PC-9 (cell line): Measurements from ENCODE around the gene KATNIP. TPM values are rescaled to one million over a fixed set of nuclear protein-coding genes. Genes with fewer than 3 reads are reported as not detected.

Source experiments
- BruUV-seq: library from RNA; stranded (reverse); fragments of 400-500 nt; replicated peaks from 2 replicates; lab custom pipeline; 2021; lab: Mats Ljungman, UMichigan
- CTCF ChIA-PET: fragments of 300-600 bp; sonication (Branson Sonifier 250); formaldehyde crosslinking; loops from one replicate; lab custom pipeline; 2022; ENCODE audit warnings: antibody characterized with exemption; lab: Charles Lee
- POLR2A ChIA-PET: fragments of 300-600 bp; sonication (Branson Sonifier 250); formaldehyde crosslinking; loops from one replicate; lab custom pipeline; 2022; ENCODE audit warnings: antibody characterized with exemption; ENCODE audit not compliant: unreplicated experiment; lab: Charles Lee
- DNase-seq, 2 experiments: peaks; one replicate each; pipeline versions ENCODE4 v3.0.0 to v3.0.0-alpha.2; 2015 to 2022; ENCODE audit warnings: mixed read lengths in 1 of 2
- H2AFZ ChIP-seq: fragments of 200-600 bp; sonication (generic); 2 replicates; pipeline ENCODE4 v1.8.1; 2017; ENCODE audit warnings: antibody characterized with exemption
- H3F3A ChIP-seq: fragments of 200-600 bp; sonication (generic); 2 replicates; pipeline ENCODE4 v1.8.1; 2017; ENCODE audit warnings: antibody characterized with exemption, mild to moderate bottlenecking, low read depth; ENCODE audit not compliant: insufficient read depth
- H3K27ac ChIP-seq: fragments of 200-600 bp; sonication (generic); 2 replicates; pipeline ENCODE4 v1.6.1; 2016; ENCODE audit warnings: mixed run types
- H3K27me3 ChIP-seq: fragments of 200-600 bp; sonication (generic); 2 replicates; pipeline ENCODE4 v1.6.1; 2016; ENCODE audit warnings: low read depth, mixed run types; ENCODE audit not compliant: insufficient read depth
- H3K36me3 ChIP-seq: fragments of 200-600 bp; sonication (generic); 2 replicates; pipeline ENCODE4 v1.6.1; 2016; ENCODE audit warnings: low read depth, mixed run types
- H3K4me1 ChIP-seq: fragments of 200-600 bp; sonication (generic); replicated peaks from 2 replicates; pipeline ENCODE4 v1.6.1; 2016; ENCODE audit warnings: mixed run types; ENCODE audit not compliant: insufficient read depth
- H3K4me2 ChIP-seq: fragments of 200-600 bp; sonication (generic); 2 replicates; pipeline ENCODE4 v1.6.1; 2017; ENCODE audit warnings: mixed run types
- H3K4me3 ChIP-seq: fragments of 200-600 bp; sonication (generic); 2 replicates; pipeline ENCODE4 v1.6.1; 2016; ENCODE audit warnings: mixed run types
- H3K79me2 ChIP-seq: fragments of 200-600 bp; sonication (generic); 2 replicates; pipeline ENCODE4 v1.6.1; 2017; ENCODE audit warnings: low read depth, mixed run types
- H3K9me2 ChIP-seq: fragments of 200-600 bp; sonication (generic); 2 replicates; pipeline ENCODE4 v1.8.1; 2017; ENCODE audit warnings: mild to moderate bottlenecking; ENCODE audit not compliant: insufficient read depth
- H3K9me3 ChIP-seq: fragments of 200-600 bp; sonication (generic); 2 replicates; pipeline ENCODE4 v1.8.1; 2016; ENCODE audit warnings: low read depth; ENCODE audit not compliant: insufficient read depth
- H4K20me1 ChIP-seq: fragments of 200-600 bp; sonication (generic); 2 replicates; pipeline ENCODE4 v1.8.1; 2017; ENCODE audit not compliant: insufficient read depth
- CTCF ChIP-seq: fragments of 200-600 bp; sonication (generic); conservative IDR thresholded peaks from 2 replicates; pipeline ENCODE4 v1.6.1; 2017; ENCODE audit warnings: mixed run types, antibody characterized with exemption, mild to moderate bottlenecking, moderate library complexity
- EZH2 ChIP-seq: fragments of 200-600 bp; sonication (generic); IDR thresholded peaks from 2 replicates; pipeline ENCODE4 v1.8.0; 2017; ENCODE audit warnings: antibody characterized with exemption, low read depth
- intact Hi-C: fragments of 100-400 bp; cut with micrococcal nuclease; formaldehyde crosslinking; loops from one replicate; pipeline ENCODE4 v1.10.0; 2022; ENCODE audit not compliant: unreplicated experiment
- total RNA-seq: library from RNA; stranded (reverse); gene quantifications from 2 replicates; pipeline ENCODE4 v1.2.3, GENCODE V29; 2021

KATNIP gene
- total RNA-seq, 1 experiment from 2014 or later, result 64.8 TPM

- Histone ChIP-seq H3K4me1 (peaks cover 23% of the 10 kb centered on the region), H3K79me2 (peaks cover 11% of the 10 kb centered on the region), H4K20me1 (no peaks in the 10 kb centered on the region; the same call in 1 of the 2 replicates), H3F3A (peaks cover 15% of the 10 kb centered on the region), H3K4me3 (no peak overlapping the region), H3K36me3 (peaks cover 16% of the 10 kb centered on the region; the same call in 1 of the 2 replicates), H3K27me3 (no peaks in the 10 kb centered on the region), H3K9me2 (no peaks in the 10 kb centered on the region), H3K27ac (no peak overlapping the region), H3K4me2 (no peak overlapping the region), H3K9me3 (no peaks in the 10 kb centered on the region), H2AFZ (no peak overlapping the region)
- POLR2A ChIA-PET, result interaction anchor here (0.7 kb wide), 1 partner anchor 19 kb away, joined by 3 read pairs; no protein-coding TSS in a partner anchor
- TF ChIP-seq EZH2 (no peak), CTCF (no peak)
- DNase-seq, result no peak
- no TSS peak for BruUV-seq
- CTCF ChIA-PET, result interaction anchor here (0.6 kb wide), 1 partner anchor 551 kb away, joined by 3 read pairs; no protein-coding TSS in a partner anchor
- intact Hi-C loops, result no loop called here
Observed at GRCh38 chr16:27582883-27583282, 32.9 kb downstream of the KATNIP start.

GRCh38 chr16:27583634-27584033 lies 33.7 kb downstream of the KATNIP start:
- POLR2A ChIA-PET, result no interaction called here

GRCh38 chr16:27585200-27585599 lies 35.3 kb downstream of the KATNIP start:
- Histone ChIP-seq H3K9me2 (no peaks in the 10 kb centered on the region), H2AFZ (no peak overlapping the region), H3F3A (no peaks in the 10 kb centered on the region), H3K36me3 (peaks cover 16% of the 10 kb centered on the region; the same call in 1 of the 2 replicates), H3K4me1 (peaks cover 1% of the 10 kb centered on the region), H3K4me3 (no peak overlapping the region), H3K79me2 (peaks cover 3% of the 10 kb centered on the region), H4K20me1 (no peaks in the 10 kb centered on the region; the same call in 1 of the 2 replicates), H3K4me2 (no peak overlapping the region), H3K9me3 (no peaks in the 10 kb centered on the region), H3K27ac (no peak overlapping the region), H3K27me3 (no peaks in the 10 kb centered on the region)
- CTCF ChIA-PET, result no interaction called here
- no TSS peak for BruUV-seq
- POLR2A ChIA-PET, result no interaction called here
- no peak for DNase-seq
- intact Hi-C loops, result no loop called here
- TF ChIP-seq EZH2 (no peak), CTCF (no peak)

More at GRCh38 chr16:27583634-27584033, 33.7 kb downstream of the KATNIP start:
- no peak overlapping the region for H3K27ac ChIP-seq
- CTCF ChIA-PET, result no interaction called here
- H3K9me2 ChIP-seq, result no peaks in the 10 kb centered on the region
- peaks cover 16% of the 10 kb centered on the region; the same call in 1 of the 2 replicates for H3K36me3 ChIP-seq
- no peaks in the 10 kb centered on the region for H3K9me3 ChIP-seq
- H3K4me3 ChIP-seq, result no peak overlapping the region
- no peaks in the 10 kb centered on the region for H3K27me3 ChIP-seq
- H3K4me1 ChIP-seq, result peaks cover 16% of the 10 kb centered on the region
- no peaks in the 10 kb centered on the region; the same call in 1 of the 2 replicates for H4K20me1 ChIP-seq
- BruUV-seq, result no TSS peak
- no peak overlapping the region for H3K4me2 ChIP-seq
- H3K79me2 ChIP-seq, result peaks cover 11% of the 10 kb centered on the region
- intact Hi-C loops, result no loop called here
- H2AFZ ChIP-seq, result no peak overlapping the region
- no peak for TF ChIP-seq EZH2
- TF ChIP-seq CTCF, result no peak
- no peak for DNase-seq
- H3F3A ChIP-seq, result peaks cover 9% of the 10 kb centered on the region
